ENCODE results near the gene OR4F29.
"Not testable (repeated sequence)": the region's sequence is repeated elsewhere in the genome, so short reads cannot be mapped to it uniquely, and the experiment has no call there.

The OR4F29 gene

GRCh38 chr1:451578-451977, at the start of gene OR4F29:
OR4F29 (minus strand) TSS chr1:451678; CDS start chr1:451678, 0 bp downstream.
- not testable (repeated sequence) for DNase-seq (ENCODE audit: low read depth, low spot score)
